Superior temporal gyrus (tissue), 1 donor: ENCODE data around the gene COL4A1.

Experiments used
- DNase-seq: peaks from one replicate; pipeline ENCODE4 v3.0.0-alpha.2; 2016; ENCODE audit errors: extremely low spot score

The COL4A1 gene

DNA sequence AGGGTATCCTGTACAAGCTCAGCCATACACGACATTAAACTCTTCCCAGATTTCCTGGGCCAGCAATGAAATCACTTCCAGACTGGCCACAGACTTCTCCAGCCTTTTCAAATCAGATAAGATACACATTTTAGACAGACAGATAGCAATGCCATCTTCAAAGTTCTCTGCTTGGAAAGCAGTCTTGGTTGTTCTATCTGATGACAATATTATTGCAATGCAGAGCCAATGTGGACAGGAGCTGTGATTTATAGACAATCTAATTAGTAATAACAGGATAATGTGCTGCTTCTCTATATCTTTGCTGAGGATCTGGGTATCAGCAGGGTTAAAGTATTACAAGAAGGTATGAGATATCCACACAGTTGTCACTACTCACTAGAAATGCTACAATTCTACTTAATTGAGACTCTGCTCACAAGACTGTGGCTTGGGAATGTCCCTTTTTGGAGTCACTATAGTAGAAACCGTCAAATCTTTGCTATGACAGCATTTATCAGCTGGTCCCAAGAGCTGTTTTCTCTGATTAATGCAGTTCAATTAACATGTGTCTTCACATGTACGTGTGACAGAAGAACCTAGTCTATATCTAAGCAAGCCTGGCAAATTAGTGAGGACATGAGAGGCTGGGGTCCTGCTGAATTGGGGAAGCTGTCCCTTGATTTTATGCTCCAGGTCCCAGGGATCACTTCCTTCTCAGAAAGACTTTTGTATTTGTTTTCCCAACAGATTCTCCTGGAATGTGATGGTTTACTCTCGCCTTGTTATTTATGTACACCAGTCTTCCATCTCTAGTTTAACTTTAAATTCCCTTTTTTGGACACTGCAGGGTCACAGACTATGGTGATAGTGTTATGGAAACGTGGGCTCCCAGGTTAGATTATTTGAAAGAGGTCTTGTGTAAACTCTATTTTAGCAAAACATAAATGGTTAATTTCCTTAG lies 68.8 kb downstream of the COL4A1 start:
- DNase-seq = no peak

DNA sequence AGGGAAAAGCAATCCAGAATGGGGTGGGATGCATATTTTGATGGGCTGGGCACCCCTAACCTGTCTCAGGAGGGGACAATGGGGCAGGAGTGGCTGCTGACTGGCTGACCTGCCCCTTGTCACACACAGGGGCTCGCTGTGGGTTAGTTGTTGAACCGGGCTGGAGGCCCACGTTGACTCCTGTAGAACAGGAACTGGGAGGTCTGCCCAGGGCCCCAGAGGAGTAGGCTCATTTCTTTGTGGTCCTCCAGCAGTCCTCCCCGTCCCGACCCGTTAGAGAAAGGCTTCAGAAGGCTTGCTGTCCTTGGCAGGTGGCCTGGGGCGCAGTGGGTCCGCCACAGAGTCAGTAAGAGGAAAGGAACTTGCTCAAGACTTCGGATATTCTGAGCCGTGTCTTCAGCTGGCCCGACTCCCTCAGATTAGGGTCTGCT lies 70.1 kb downstream of the COL4A1 start:
- no peak for DNase-seq

DNA sequence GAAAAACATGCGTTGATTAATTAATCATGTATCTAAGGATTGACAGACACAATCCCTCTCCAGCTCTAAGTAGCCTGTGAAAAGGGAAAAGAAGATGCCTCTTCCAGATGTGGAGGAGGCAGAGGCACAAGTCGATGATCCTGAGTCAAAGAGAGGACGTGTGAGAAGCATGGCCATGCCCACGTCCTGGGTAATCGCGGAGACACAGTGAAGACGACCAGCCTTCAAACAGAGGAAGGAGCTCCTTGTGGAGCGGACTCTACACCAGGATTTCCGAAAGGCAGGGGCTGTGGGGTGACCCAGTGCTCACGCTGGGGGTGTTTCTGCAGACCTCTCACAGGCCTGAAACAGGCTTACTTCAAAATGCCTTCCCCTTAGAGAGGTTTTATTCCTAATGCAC lies 70.5 kb downstream of the COL4A1 start:
- no peak for DNase-seq

DNA sequence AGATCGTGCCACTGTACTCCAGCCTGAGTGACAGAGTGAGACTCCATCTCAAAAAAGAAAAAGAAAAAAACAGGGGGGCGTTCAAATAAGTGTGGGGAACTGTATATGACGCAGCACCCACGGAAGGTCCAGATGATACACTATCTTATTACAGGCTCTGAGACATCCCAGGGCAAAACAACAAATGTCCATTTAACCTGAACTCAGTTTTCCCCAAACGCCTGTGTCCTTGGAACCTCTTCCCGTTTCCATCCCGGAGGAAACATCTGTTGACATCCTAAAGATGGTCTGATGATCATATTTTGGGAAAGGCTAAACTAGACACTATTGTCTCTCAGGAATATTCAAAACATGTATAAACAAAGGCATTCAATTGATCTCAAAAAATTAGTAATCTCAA lies 72.4 kb downstream of the COL4A1 start:
- no peak for DNase-seq

DNA sequence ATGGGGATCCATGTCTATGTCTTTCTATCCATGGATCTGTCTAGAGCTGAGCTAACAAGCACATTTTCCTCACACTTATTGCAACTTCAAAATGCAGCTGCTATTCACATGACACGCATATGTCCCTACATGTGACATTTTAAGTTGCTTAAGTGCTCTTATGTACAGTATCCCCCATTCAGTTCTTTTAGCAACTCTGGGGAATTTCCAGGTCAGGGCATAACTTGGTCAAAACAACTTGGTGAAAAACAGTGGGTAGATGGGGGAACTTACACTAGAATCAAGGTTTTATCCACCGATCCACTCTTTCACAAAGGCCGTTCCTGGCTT lies 73.0 kb downstream of the COL4A1 start:
- DNase-seq = no peak

DNA sequence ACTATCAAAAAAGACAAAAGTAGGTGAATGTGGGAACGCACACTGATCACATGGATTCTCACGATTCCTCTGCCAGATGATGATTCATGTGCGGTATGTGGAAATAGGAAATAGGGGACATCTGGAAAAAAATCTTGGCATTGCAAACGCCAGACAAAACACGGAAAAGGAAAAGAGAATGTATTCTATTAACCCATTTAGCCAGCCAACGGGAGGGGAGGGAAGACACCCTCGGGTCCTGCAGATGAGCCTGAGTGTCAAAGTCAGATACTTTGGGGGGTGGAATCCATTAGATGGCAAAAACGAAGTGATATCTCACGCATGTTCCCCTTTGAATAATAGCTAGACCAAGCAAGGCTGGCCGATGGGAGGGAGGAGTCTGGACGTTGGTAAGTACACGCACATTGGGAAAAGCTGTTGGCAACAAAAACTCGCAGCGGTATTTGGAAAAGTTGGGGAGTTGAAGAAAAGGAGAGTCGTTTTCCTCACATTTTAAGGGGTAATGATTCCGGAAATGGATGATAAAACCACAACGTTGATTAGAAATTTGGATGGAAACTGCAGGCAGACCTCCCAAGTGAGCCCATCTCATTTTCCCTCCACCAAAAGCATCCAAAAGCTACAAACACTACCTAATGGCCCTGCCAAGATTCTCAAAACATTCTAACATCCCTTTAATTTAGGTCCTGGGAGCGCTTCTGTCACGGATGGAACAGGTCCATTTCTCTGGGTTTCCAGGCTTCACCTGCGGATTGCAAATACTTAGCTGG lies 73.6 kb downstream of the COL4A1 start:
- DNase-seq = no peak

DNA sequence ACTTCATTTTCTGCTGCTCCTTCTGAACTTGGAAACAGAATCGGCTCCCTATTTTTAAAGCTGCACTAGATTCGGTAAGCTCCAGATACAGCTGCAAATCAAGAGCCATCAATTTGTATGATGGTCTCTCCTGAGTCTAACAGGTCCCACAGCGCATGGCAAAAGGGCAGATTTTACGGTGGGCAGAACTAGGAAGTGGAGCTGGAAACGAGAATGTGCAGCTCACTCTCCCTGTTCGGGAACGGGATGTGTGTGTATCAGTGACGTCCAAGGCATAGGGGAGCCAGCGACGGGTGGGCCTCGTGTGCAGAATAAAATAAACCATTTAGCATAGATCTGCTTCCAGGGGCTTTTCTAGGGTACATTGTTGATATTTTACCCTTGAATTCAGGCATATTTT lies 74.2 kb downstream of the COL4A1 start:
- DNase-seq = no peak

DNA sequence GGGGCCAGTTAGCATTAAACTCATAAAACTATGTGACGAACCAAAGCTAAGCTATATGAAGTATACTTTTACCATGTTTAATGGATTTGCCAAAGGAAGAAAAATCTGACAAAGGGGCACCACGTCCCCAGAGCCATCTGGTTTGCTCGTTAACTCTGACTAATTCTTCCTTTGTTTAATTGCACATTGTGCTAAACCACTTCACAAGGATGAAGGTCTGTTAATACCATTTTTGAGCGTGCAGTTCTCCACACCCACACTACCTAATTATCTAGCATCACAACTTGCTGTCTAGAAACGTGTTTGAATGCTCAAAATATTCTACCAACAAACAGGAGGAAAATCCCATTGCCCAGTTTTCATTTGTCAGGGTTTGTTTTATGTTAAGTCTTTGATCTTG lies 74.8 kb downstream of the COL4A1 start:
- DNase-seq = no peak

DNA sequence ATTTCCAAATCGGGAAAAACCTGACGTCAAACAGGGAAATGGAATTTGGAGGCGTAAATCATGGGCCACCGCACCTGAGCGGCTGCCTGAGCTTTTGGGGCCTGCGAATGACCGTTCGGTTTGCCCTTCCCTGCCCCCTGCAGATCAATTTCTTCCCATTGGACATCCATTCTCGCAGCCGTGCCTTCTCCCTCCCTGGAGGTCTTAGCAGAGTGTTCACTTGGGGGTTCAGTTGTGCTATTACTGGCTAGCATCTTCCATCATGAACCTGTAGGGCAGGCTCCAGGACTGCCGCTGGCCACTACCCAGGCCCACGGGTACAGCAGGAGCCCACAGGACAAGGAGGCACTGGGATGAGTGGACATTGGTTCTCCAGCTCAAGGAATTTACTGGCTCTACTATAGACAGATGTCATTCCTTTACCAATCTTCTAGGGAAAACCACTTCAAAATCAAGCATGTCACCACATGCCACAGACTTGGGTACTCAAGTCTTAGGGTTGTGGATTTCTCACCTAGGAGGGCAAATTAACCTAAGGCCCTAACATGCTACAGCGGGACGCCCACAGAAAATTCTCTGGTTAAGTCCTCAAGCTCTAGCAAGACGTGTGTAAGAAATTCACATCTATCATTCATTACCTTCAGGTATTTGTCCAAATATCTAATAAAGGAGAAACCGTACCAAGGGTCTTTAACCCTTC lies 75.5 kb downstream of the COL4A1 start:
- DNase-seq = no peak

DNA sequence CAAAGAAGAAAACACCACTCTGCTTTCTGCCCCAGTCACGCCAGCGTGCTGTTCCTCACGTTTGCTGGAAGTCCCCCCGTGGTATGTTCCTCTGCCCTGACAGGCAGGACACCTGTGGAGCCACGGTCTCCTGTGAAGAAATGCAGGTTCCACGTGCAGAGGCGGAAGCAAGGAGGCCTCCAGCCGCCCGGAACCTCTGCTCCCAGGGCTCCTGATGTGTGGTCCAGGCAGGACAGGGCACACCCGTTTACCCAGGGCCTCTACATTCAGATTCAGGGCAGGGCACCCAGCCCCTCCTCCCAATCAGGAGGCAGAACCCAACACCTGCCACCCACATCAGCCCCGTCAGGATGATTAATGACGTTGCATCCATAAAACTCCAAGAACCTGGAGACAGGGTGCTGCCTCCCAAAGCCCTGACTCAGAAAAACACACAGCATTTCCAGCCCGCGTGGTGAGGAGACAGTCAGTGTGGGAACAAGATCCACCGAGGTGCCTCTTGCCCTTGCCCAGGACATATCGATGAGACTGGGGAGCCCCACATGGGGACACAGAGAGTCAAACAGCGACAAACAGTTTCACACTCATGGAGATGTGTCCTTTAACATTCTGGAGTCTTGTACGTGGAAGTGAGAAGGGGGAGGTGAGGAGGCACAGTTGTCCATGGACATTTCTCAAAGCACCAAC lies 76.2 kb downstream of the COL4A1 start:
- DNase-seq = no peak

DNA sequence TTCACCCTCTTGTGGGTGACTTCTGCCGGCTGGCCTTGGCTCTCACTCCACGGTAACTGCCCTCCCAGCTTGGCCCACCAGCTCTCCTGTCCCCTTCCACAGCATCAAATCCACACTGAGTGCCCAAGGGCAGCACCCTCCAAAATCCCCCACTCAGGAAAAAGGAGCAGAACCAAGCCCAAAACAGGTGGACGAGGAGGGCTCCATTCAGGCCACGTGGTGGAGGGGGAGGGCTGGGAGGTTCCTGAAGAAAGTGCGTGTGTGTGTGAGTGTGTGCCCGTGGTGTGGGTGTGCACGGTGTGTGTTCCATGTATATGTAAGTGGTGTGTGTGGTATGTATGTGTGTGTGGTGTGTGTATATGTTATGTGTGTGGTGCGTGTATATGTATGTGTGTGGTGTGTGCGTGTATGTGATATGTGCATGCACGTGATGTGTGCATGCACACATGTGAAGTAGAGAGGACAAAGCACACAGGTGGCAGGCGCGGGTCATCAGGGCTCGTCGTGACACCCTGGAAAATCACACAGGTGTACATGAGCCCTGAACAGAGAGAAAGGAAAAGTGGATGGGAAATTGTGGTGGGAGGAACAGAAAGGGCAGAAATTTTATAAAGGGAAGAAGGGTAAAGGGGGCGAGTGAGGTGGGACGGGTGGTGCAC lies 76.9 kb downstream of the COL4A1 start:
- no peak for DNase-seq

DNA sequence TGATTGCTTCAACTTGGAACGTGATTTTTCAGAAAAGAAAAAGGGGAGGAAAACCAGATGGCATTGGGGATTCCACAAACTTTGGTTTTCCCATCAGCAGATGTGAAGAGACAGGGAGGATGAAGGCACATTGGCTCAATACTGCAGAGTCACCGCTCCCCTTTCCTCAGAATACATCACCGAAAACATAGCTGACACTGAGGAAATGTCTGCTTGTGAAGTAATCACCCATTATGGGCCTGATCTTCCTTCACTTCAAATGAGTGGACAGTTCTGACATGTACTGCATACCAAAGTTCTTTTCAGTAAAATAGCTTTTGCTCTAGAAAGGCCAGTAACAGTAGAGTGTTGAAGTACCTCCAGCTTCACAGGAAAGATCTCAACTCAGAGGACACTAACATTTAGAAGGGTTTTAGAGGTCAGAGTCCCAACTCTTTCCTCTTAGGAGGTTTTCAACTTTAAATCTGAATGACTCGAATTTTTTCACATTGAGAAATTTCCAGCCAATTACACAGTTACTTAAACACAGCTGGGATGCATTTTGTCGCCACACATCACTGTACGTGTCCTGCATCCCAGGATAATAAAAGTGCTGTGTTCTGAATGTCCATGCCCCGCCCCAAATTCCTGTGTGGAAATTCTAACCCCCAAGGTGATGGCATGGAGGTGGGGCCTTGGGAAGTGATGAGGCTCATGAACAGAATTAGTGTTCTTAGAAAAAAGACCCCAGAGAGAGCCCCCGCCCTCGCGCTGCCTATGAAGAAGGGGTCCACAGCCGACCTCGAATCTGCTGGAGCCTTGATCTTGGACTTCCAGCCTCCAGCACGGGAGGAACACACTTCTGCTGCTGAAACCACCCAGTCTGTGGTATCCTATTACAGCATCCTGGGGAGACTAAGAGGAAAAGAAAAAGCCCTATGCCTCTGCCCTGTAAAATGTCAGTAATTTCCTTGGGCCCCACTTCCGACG lies 77.7 kb downstream of the COL4A1 start:
- DNase-seq = no peak

DNA sequence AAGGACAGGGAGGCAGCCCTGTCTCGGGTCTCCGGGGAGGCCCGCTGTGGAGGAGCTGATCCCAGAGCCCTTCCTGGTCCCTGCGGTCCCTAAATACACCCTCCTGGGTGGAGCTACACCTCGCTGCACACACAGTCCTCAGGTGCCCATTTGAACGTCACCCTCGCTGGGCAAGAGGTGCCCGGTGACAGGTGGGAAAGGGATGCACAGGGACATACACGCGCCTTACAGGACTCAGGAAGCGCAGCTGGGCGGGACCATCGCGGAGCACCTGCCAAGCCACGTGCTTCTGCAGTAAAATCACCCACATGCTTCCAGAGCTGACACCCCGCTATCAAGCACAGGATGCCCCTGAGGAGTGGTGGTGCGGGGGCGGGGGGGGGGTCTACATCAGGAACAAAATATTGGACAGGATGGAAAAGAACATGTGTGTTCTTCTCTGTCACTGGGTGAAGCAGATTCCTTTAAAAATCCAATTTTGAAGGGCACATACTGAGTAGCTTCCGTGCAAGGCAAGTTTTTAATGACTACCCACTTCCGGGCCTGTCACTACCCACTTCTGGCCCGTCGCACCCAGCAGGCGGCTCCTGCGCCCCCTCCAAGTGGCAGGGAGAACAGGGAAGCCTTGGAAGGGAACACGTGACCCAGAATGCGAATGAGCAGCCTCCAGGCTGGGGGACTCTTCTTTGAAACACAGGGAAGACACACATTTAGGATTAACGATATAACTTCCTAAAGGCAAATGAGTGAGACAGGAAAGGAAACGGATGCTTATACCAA lies 78.9 kb downstream of the COL4A1 start:
- DNase-seq = no peak

DNA sequence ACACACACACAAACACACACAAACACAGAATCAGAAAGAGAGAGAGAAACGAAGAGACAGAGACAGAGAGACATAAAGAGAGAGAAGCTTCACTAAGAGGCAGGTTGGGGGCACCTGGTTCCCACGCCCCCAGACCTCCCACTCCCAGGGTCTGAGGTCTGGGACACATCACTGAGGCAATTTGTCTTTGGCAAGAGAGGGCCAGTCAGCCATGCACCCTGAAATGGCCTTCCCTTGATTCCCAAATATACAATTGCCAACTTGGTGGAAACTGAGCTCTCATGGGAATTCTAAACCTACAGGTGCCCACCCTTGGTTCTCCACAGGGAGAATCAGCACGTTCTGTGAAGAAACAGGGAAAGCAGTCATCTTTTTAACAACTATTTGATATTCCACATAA lies 79.5 kb downstream of the COL4A1 start:
- DNase-seq = no peak

DNA sequence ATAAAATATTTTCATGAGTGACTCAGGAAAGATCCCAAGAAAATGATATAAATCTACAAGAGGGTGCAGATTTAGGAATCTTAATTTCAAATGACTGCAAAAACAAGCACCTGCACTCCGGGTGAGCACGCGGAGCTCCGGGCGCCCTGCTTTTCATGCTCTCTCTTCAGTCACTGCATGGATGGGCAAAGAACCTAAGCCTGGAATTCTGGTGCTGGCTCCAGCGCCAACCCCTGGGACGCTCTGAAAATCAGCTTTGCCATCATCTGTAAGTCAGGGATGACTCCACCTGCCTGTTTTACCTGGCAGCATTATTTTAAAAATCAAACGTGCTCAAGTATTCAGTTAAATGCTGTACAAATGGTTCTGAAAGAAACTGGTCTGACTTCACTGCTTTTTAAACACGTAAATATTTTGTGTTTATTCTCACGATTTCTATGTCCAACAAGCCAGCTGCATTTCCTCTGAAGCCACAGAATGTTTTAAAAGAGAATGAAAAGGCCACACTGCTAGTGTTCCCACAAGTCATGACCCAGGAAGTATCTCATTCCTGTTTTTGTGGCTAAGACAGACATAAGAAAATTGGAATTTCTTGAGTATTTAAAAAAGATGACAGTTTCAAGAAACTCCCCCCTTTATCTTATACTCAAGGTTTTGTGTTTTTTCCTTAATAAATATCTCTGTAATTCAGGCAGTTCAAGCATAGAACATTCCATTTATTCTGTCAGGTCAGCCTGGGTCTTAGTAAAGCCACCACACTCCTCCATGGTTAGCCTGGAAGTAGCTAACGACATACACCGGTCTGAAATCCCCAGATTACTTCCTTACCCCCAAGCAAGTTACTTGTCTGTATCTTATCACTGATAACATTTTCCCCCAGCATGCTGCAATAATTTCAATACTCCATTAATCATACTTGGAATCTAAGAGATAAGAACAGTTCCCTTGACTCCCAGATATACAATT lies 81.1 kb downstream of the COL4A1 start:
- DNase-seq = no peak

DNA sequence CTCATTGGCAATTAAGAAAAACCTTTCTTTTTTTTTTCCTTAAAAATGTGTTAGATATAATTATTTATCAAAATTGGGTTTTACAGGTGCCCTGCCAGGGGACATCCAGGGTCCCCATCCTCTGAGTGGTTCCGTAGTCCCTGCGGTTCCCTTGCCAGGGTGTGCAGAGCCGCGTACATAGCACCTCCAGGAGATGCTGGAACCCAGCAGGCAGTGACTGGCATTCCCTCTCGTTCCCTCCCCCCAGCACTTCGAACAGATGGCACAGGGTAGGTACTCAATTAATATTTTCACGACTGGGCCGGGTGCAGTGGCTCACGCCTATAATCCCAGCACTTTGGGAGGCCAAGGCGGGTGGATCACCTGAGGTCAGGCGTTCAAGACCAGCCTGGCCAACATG lies 82.0 kb downstream of the COL4A1 start:
- no peak for DNase-seq

DNA sequence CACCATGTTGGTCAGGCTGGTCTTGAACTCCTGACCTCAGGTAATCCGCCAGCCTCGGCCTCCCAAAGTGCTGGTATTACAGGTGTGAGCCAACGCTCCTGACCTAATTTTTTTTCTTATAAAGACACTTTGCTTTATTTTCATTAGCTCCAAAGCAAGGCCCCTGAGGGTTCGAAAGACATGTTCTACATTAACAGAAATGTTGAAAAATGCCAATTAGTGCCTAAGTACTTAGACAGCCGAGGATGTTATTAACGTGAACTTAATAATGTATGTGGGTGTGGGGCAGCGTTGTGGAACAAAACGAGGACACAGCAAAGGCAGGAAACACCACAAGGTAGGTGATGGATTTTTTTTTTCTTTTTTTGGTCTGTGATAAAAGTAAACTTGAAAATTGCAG lies 82.4 kb downstream of the COL4A1 start:
- DNase-seq = no peak

DNA sequence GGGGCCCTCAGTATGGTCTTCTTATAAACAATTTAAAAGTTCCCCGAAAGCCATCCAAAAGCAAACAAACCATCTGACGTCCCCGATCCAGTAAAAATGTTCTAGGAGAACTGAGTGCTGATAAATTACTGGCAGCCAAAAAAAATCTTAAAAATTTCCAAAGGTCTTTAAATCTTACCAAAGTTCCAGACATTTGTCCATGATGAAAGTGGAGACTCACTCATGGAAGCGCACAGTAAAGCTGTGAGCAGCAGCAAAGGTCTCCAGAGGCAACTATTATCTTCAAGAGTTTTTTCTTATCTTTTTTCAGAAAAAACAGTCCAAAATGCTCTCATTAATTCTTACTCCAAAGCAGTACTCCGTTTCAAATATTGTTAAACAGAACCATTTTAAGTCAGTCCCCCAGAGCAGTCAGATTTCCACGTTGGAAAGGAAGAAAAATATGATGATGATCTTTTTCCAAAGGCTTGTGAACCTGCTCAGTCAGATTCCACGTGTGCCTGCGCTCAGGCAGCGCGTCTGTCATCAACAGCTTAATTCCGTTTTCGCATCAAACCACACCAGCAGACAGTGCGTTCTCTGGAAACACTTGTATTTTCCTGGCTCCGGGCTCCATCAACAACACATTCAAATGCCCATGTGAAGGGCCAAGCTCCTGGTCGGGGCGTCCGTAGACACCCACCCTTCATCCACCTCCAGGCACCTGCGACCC lies 85.4 kb downstream of the COL4A1 start:
- DNase-seq = no peak
